Activated CD4-positive, alpha-beta T cell treated with anti-CD3 and anti-CD28 coated beads, Interleukin-10, Interleukin-2, amounts not matched to agents 100 ng/mL and 50 ng/mL, durations not matched to agents 16 hours and 8 hours (primary cell): ENCODE data around the gene CSF1R.

ENCODE experiments used
- DNase-seq: peaks from one replicate; pipeline ENCODE4 v3.0.0-alpha.2; 2020

The CSF1R gene

GRCh38 chr5:150120617-150121447 lies 34.5 kb upstream of the CSF1R start:
- no peak for DNase-seq

GRCh38 chr5:150120062-150120441 lies 33.7 kb upstream of the CSF1R start:
- DNase-seq = no peak

- peak; percentile 18 for DNase-seq
Observed at GRCh38 chr5:150119421-150120061, 33.2 kb upstream of the CSF1R start.

GRCh38 chr5:150118561-150119229 lies 32.3 kb upstream of the CSF1R start:
- DNase-seq = no peak

GRCh38 chr5:150117945-150118560 lies 31.7 kb upstream of the CSF1R start:
- no peak for DNase-seq

GRCh38 chr5:150116667-150117400 lies 30.5 kb upstream of the CSF1R start:
- DNase-seq = no peak

GRCh38 chr5:150114773-150115408 lies 28.5 kb upstream of the CSF1R start:
- no peak for DNase-seq

- DNase-seq = no peak
Observed at GRCh38 chr5:150114102-150114641, 27.8 kb upstream of the CSF1R start.

GRCh38 chr5:150113047-150113744 lies 26.8 kb upstream of the CSF1R start:
- no peak for DNase-seq

GRCh38 chr5:150112201-150113046 lies 26.1 kb upstream of the CSF1R start:
- DNase-seq = no peak

GRCh38 chr5:150111122-150111521 lies 24.8 kb upstream of the CSF1R start:
- DNase-seq = no peak

GRCh38 chr5:150109921-150110320 lies 23.6 kb upstream of the CSF1R start:
- no peak for DNase-seq

- no peak for DNase-seq
Observed at GRCh38 chr5:150108711-150109514, 22.6 kb upstream of the CSF1R start.

- DNase-seq = no peak
Observed at GRCh38 chr5:150107909-150108447, 21.6 kb upstream of the CSF1R start.

GRCh38 chr5:150106674-150107426 lies 20.5 kb upstream of the CSF1R start:
- no peak for DNase-seq

- no peak for DNase-seq
Observed at GRCh38 chr5:150105928-150106615, 19.7 kb upstream of the CSF1R start.

GRCh38 chr5:150104550-150104870 lies 18.2 kb upstream of the CSF1R start:
- DNase-seq = no peak
